Measurements from ENCODE around the gene RAD51B. TPM values are rescaled to one million over a fixed set of nuclear protein-coding genes. Genes with fewer than 3 reads are reported as not detected.

RAD51B gene
- total and polyA plus RNA-seq, 9 of the 15 experiments (the other 6 are each of a cell fraction or from before 2014, with no cell fraction given) = 8.5 to 17.3 (median 11.3) TPM

- CTCF ChIA-PET (ENCODE audit: low intra/inter-chr PET ratio) = no interaction called here
- Histone ChIP-seq H3K27ac (ENCODE audit: extremely low read depth, low read depth, low read length) (no peak overlapping the region), H3K9ac (ENCODE audit: insufficient read depth in 1 of 2, low read depth in 2 of 2, low read length in 2 of 2) (no peak overlapping the region), H3K27me3 (ENCODE audit: control insufficient read depth in 2 of 2, insufficient read depth in 2 of 2, low read length in 2 of 2) (no peaks in the 10 kb centered on the region), H2AFZ (ENCODE audit: low read depth, low read length) (no peak overlapping the region), H4K20me1 (replicated peaks; ENCODE audit: control insufficient read depth, insufficient read depth, low read length) (no peaks in the 10 kb centered on the region), H3K4me2 (ENCODE audit: insufficient read depth, low read length) (no peak overlapping the region), H3K4me3 (no peak overlapping the region), H3K4me1 (replicated peaks in 1 of 2; ENCODE audit: control insufficient read depth in 2 of 2, insufficient read depth in 2 of 2, low read length in 2 of 2) (peaks cover 0 to under 1% of the 10 kb centered on the region in 2 experiments; a peak in 2 of 5 replicates), H3K79me2 (ENCODE audit: control insufficient read depth, insufficient read depth, low read length) (no peaks in the 10 kb centered on the region), H3K9me1 (ENCODE audit: control insufficient read depth, insufficient read depth, low read length) (no peaks in the 10 kb centered on the region), H3K9me3 (replicated peaks; ENCODE audit: control insufficient read depth, insufficient read depth, low read depth, low read length) (no peaks in the 10 kb centered on the region), H3K36me3 (ENCODE audit: control insufficient read depth, insufficient read depth, low read length) (no peaks in the 10 kb centered on the region)
- intact Hi-C loops (cut with micrococcal nuclease) (no loop called here), in situ Hi-C loops (cut with MboI) (no loop called here)
- ATAC-seq (no peak), FAIRE-seq (no peak), DNase-seq (ENCODE audit: extremely low read depth in 1 of 4, low spot score in 3 of 4) (peak in 2 of 4 experiments; percentile 6 to 8)
- BruUV-seq (replicated peaks) = no TSS peak
- 33% methylated on average over 8 of the region's 8 CpGs for WGBS (ENCODE audit: insufficient coverage, low coverage, missing lambda C conversion rate)
- TF ChIP-seq MGA (IDR thresholded peaks at IDR 0.05) = 0 out of 2 replicates have a peak, but pooled peaks have one; percentile 30
- no peak for TF ChIP-seq SMAD4 (CRISPR knock-in tag; conservative IDR thresholded peaks at IDR 0.05)
- TF ChIP-seq FOXA1 (IDR thresholded peaks at IDR 0.05; ENCODE audit: borderline replicate concordance) = no peak
- POLR2A ChIA-PET = interaction anchor here (0.5 to 0.9 kb wide), 2 partner anchors 10 to 18 kb away, joined by 3 to 4 read pairs; no protein-coding TSS in a partner anchor
These were observed 540.4 kb downstream of the RAD51B start for GRCh38 chr14:68359837-68360552.

Measured in K562 (cell line).